ENCODE results near the gene CYP2S1. TPM values are rescaled to one million over a fixed set of nuclear protein-coding genes. Genes with fewer than 3 reads are reported as not detected.
A peak's percentile ranks its signal among the peaks of the same experiment; 100 is the strongest.

CYP2S1 gene
- total RNA-seq, 1 experiment from 2014 or later = 4.9 TPM

GRCh38 chr19:41221514-41222205, 28.6 kb downstream of the CYP2S1 start:
- intact Hi-C loops (cut with micrococcal nuclease; ENCODE audit: unreplicated experiment) = no loop called here
- Mint-ChIP-seq H3K36me3 (ENCODE audit: insufficient read depth, unreplicated experiment) (peaks cover 79% of the 10 kb centered on the region), H3K9me3 (ENCODE audit: low read depth, unreplicated experiment) (no peaks in the 10 kb centered on the region), H3K27ac (ENCODE audit: unreplicated experiment) (peak overlapping the region; percentile 98), H3K4me3 (ENCODE audit: low read depth, unreplicated experiment) (peak overlapping the region; percentile 94), H3K4me1 (ENCODE audit: low read depth, unreplicated experiment) (peaks cover 74% of the 10 kb centered on the region), H3K27me3 (ENCODE audit: unreplicated experiment) (no peaks in the 10 kb centered on the region)
- no TSS peak for BruUV-seq (replicated peaks)
- DNase-seq = no peak
- CTCF ChIA-PET = no interaction called here
- TF ChIP-seq CTCF (IDR thresholded peaks at IDR 0.05; ENCODE audit: unreplicated experiment) = no peak

GRCh38 chr19:41222240-41222639, 29.2 kb downstream of the CYP2S1 start:
- Mint-ChIP-seq H3K4me1 (ENCODE audit: low read depth, unreplicated experiment) (peaks cover 68% of the 10 kb centered on the region), H3K27me3 (ENCODE audit: unreplicated experiment) (no peaks in the 10 kb centered on the region), H3K27ac (ENCODE audit: unreplicated experiment) (peak overlapping the region; percentile 98), H3K4me3 (ENCODE audit: low read depth, unreplicated experiment) (peak overlapping the region; percentile 37), H3K36me3 (ENCODE audit: insufficient read depth, unreplicated experiment) (peaks cover 82% of the 10 kb centered on the region), H3K9me3 (ENCODE audit: low read depth, unreplicated experiment) (no peaks in the 10 kb centered on the region)
- intact Hi-C loops (cut with micrococcal nuclease; ENCODE audit: unreplicated experiment) = no loop called here
- CTCF ChIA-PET = no interaction called here
- no peak for TF ChIP-seq CTCF (IDR thresholded peaks at IDR 0.05; ENCODE audit: unreplicated experiment)
- no TSS peak for BruUV-seq (replicated peaks)
- DNase-seq = no peak

GRCh38 chr19:41223431-41224234, 30.6 kb downstream of the CYP2S1 start:
- H3K4me3 Mint-ChIP-seq (ENCODE audit: low read depth, unreplicated experiment) = peak overlapping the region; percentile 37
- CTCF ChIA-PET = no interaction called here
- peaks cover 54% of the 10 kb centered on the region for H3K4me1 Mint-ChIP-seq (ENCODE audit: low read depth, unreplicated experiment)
- no TSS peak for BruUV-seq (replicated peaks)
- peak overlapping the region; percentile 98 for H3K27ac Mint-ChIP-seq (ENCODE audit: unreplicated experiment)
- peak; percentile 80 for DNase-seq
- peaks cover 76% of the 10 kb centered on the region for H3K36me3 Mint-ChIP-seq (ENCODE audit: insufficient read depth, unreplicated experiment)
- no peaks in the 10 kb centered on the region for H3K27me3 Mint-ChIP-seq (ENCODE audit: unreplicated experiment)
- intact Hi-C loops (cut with micrococcal nuclease; ENCODE audit: unreplicated experiment) = no loop called here
- H3K9me3 Mint-ChIP-seq (ENCODE audit: low read depth, unreplicated experiment) = no peaks in the 10 kb centered on the region
- no peak for TF ChIP-seq CTCF (IDR thresholded peaks at IDR 0.05; ENCODE audit: unreplicated experiment)

- BruUV-seq (replicated peaks) = no TSS peak
- no peaks in the 10 kb centered on the region for H3K9me3 Mint-ChIP-seq (ENCODE audit: low read depth, unreplicated experiment)
- no peak for TF ChIP-seq CTCF (IDR thresholded peaks at IDR 0.05; ENCODE audit: unreplicated experiment)
- H3K27ac Mint-ChIP-seq (ENCODE audit: unreplicated experiment) = peak overlapping the region; percentile 98
- H3K27me3 Mint-ChIP-seq (ENCODE audit: unreplicated experiment) = no peaks in the 10 kb centered on the region
- CTCF ChIA-PET = interaction anchor here (1.2 kb wide), 1 partner anchor 20 kb away, joined by 8 read pairs; no protein-coding TSS in a partner anchor
- intact Hi-C loops (cut with micrococcal nuclease; ENCODE audit: unreplicated experiment) = loop anchor here (5.0 kb wide), 1 partner anchor 38 kb away; the partner anchor contains the start of gene HNRNPUL1
- peaks cover 68% of the 10 kb centered on the region for H3K36me3 Mint-ChIP-seq (ENCODE audit: insufficient read depth, unreplicated experiment)
- H3K4me1 Mint-ChIP-seq (ENCODE audit: low read depth, unreplicated experiment) = peaks cover 52% of the 10 kb centered on the region
- no peak overlapping the region for H3K4me3 Mint-ChIP-seq (ENCODE audit: low read depth, unreplicated experiment)
- no peak for DNase-seq
These were observed 31.6 kb downstream of the CYP2S1 start for GRCh38 chr19:41224632-41225031.

Data from Calu3 (cell line).